Skin epidermis (tissue), 12 donors: Measurements from ENCODE around the gene ELFN1.

Experiments used
- H3K27ac ChIP-seq, 21 experiments: fragments of 200-600 bp; sonication (generic) in 11 of 21; one replicate each; pipeline ENCODE4 v1.5.0; 2020; ENCODE audit warnings: mild to moderate bottlenecking in 3 of 21, inconsistent platforms in 2 of 21, moderate library complexity in 2 of 21
- H3K4me3 ChIP-seq, 7 experiments: fragments of 200-600 bp; sonication (generic) in 2 of 7; one replicate each; pipeline ENCODE4 v1.5.0; 2020; ENCODE audit warnings: inconsistent platforms in 2 of 7, mild to moderate bottlenecking in 2 of 7, moderate library complexity in 1 of 7

Gene ELFN1

GRCh38 chr7:1691601-1692514 lies 21.8 kb downstream of the ELFN1 start:
- Histone ChIP-seq H3K27ac (no peak overlapping the region), H3K4me3 (no peak overlapping the region)

- Histone ChIP-seq H3K27ac (no peak overlapping the region), H3K4me3 (no peak overlapping the region)
Measured at GRCh38 chr7:1692515-1693418, 22.7 kb downstream of the ELFN1 start.

GRCh38 chr7:1693419-1693990 lies 23.4 kb downstream of the ELFN1 start:
- Histone ChIP-seq H3K4me3 (no peak overlapping the region), H3K27ac (no peak overlapping the region)

GRCh38 chr7:1693991-1694524 lies 24.0 kb downstream of the ELFN1 start:
- H3K4me3 ChIP-seq, result no peak overlapping the region

GRCh38 chr7:1694611-1695511 lies 24.8 kb downstream of the ELFN1 start:
- H3K27ac ChIP-seq, result no peak overlapping the region
- H3K4me3 ChIP-seq, result no peak overlapping the region

More at GRCh38 chr7:1693991-1694524, 24.0 kb downstream of the ELFN1 start:
- no peak overlapping the region for H3K27ac ChIP-seq

GRCh38 chr7:1695800-1696454 lies 25.9 kb downstream of the ELFN1 start:
- Histone ChIP-seq H3K27ac (no peak overlapping the region), H3K4me3 (no peak overlapping the region)

- Histone ChIP-seq H3K27ac (no peak overlapping the region), H3K4me3 (no peak overlapping the region)
Measured at GRCh38 chr7:1696671-1697498, 26.8 kb downstream of the ELFN1 start.

GRCh38 chr7:1697499-1698125 lies 27.5 kb downstream of the ELFN1 start:
- Histone ChIP-seq H3K27ac (no peak overlapping the region), H3K4me3 (no peak overlapping the region)

- no peak overlapping the region for H3K4me3 ChIP-seq
- no peak overlapping the region for H3K27ac ChIP-seq
Measured at GRCh38 chr7:1698201-1698600, 28.1 kb downstream of the ELFN1 start.

- H3K4me3 ChIP-seq, result no peak overlapping the region
- H3K27ac ChIP-seq, result no peak overlapping the region
Measured at GRCh38 chr7:1698951-1699350, 28.9 kb downstream of the ELFN1 start.

GRCh38 chr7:1700086-1700485 lies 30.0 kb downstream of the ELFN1 start:
- H3K4me3 ChIP-seq, result no peak overlapping the region
- no peak overlapping the region for H3K27ac ChIP-seq

- H3K27ac ChIP-seq, result no peak overlapping the region
- H3K4me3 ChIP-seq, result no peak overlapping the region
Measured at GRCh38 chr7:1700536-1701333, 30.7 kb downstream of the ELFN1 start.

GRCh38 chr7:1702652-1703051 lies 32.6 kb downstream of the ELFN1 start:
- H3K27ac ChIP-seq, result no peak overlapping the region
- no peak overlapping the region for H3K4me3 ChIP-seq

- no peak overlapping the region for H3K4me3 ChIP-seq
Measured at GRCh38 chr7:1703441-1703840, 33.4 kb downstream of the ELFN1 start.

GRCh38 chr7:1703871-1704810 lies 34.1 kb downstream of the ELFN1 start:
- no peak overlapping the region for H3K4me3 ChIP-seq

More at GRCh38 chr7:1703441-1703840, 33.4 kb downstream of the ELFN1 start:
- no peak overlapping the region for H3K27ac ChIP-seq

More at GRCh38 chr7:1703871-1704810, 34.1 kb downstream of the ELFN1 start:
- no peak overlapping the region for H3K27ac ChIP-seq
